GM12873 (cell line): Measurements from ENCODE around the gene TNFAIP2.

ENCODE experiments used
- TF ChIP-seq, protein P1 (sequence below): IDR thresholded peaks from 2 replicates; pipeline ENCODE4 v1.5.1; 2012; ENCODE audit warnings: low read depth, mild to moderate bottlenecking, moderate library complexity, low read length, control low read depth; ENCODE audit not compliant: insufficient read depth; ENCODE audit errors: missing control alignments

TNFAIP2 gene

DNA sequence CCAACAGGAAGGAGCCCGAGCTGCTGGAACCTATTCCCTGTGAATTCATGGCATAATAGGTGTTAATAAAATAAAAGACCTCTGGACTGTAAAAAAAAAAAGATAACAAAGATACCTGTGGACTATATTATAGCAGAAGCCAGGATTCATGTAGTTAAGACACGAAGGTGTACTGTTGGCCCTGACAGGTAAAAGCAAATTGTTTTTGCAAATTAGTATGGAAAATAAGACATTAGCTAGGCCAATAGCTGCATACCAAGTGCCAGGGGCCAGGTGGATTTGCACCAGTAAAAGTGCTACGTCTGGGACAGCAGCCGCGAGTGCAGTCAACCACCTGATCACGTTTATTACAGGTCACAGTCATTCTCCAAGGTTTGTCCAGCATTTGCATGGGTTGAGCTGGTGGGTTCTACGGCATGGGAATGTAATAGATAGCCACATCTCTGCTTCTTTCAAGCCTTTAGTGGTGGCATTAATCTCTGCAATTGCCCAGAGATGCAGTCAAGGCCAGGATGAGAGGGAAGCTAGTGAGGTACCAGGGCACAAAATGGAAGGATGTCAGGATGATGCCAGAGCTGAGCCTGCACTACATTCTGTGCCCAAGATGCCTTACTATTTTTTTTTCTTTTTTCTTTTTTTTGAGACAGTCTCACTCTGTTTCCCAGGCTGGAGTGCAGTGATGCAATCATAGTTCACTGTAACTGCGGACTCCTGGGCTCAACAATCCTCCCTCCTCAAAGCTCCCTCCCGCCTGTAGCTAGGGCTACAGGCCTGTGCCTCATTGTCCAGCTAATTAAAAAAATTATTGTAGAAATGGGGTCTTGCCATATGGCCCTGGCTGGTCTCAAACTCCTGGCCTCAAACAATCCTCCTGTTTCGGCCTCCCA lies 26.3 kb downstream of the TNFAIP2 start:
- TF ChIP-seq, protein P1, sequence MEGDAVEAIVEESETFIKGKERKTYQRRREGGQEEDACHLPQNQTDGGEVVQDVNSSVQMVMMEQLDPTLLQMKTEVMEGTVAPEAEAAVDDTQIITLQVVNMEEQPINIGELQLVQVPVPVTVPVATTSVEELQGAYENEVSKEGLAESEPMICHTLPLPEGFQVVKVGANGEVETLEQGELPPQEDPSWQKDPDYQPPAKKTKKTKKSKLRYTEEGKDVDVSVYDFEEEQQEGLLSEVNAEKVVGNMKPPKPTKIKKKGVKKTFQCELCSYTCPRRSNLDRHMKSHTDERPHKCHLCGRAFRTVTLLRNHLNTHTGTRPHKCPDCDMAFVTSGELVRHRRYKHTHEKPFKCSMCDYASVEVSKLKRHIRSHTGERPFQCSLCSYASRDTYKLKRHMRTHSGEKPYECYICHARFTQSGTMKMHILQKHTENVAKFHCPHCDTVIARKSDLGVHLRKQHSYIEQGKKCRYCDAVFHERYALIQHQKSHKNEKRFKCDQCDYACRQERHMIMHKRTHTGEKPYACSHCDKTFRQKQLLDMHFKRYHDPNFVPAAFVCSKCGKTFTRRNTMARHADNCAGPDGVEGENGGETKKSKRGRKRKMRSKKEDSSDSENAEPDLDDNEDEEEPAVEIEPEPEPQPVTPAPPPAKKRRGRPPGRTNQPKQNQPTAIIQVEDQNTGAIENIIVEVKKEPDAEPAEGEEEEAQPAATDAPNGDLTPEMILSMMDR, result no peak

- TF ChIP-seq, protein P1, result no peak
These were observed 28.1 kb downstream of the TNFAIP2 start for GRCh38 chr14:103151270-103151945.

DNA sequence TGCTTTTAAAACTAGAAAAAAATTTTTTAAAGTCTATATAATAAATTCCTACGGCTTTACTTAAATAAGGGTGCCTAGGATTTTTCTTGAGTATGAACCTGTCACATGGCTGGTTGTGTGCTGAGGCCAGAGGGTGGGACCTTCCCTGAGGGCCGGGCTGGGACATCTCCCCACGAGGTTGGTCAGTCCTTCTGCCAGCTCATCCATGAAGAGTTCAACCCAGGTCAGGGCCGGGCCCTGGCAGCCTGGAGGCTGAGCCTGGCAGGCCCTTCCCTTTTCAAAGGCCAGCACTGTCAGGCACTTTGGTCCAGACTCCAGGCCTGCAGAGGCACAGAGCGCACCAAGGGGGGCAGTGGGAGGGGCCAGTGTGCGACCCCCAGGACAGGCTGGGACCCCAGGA lies 31.7 kb downstream of the TNFAIP2 start:
- TF ChIP-seq, protein P1, result no peak

GRCh38 chr14:103155826-103156394 lies 32.6 kb downstream of the TNFAIP2 start:
- TF ChIP-seq, protein P1, result no peak

- TF ChIP-seq, protein P1, result no peak
These were observed 33.6 kb downstream of the TNFAIP2 start for GRCh38 chr14:103156651-103157378.

- TF ChIP-seq, protein P1, result no peak
These were observed 34.7 kb downstream of the TNFAIP2 start for GRCh38 chr14:103157969-103158368.
